ENCODE data around the gene CSMD2. TPM values are rescaled to one million over a fixed set of nuclear protein-coding genes. Genes with fewer than 3 reads are reported as not detected.

The CSMD2 gene
- polyA plus RNA-seq, 1 of the 3 experiments (the other 2 are of a cell fraction): not detected

DNA sequence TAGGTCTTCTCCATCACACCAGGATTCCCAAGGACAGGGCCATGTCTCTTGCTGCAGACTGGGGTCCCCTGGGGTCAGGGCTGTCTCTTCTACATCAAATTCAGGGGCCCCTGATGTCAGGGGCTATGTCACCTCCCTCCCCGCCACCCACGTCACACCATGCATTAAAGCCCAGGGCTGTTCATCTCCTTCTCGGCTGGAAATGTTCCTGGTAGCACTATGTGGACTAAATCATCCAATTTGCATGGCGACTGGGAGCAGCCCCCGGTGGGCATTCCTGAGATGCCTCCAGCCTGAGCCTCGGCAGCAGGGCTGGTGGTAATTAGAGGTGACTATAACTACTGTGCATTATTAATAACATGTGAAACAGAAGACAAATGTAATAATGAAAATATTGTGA is 452.8 kb downstream of the CSMD2 start:
- no peak overlapping the region for H3K4me2 ChIP-seq
- CTCF ChIA-PET: interaction anchor here (1.2 to 1.3 kb wide), 2 partner anchors 79 to 451 kb away, joined by 3 to 8 read pairs; no protein-coding TSS in a partner anchor
- no peak overlapping the region for H3K27ac ChIP-seq (ENCODE audit: low read depth in 2 of 2, low read length in 1 of 2)
- no peaks in the 10 kb centered on the region for H3K9me3 ChIP-seq
- peaks cover 0 to 5% of the 10 kb centered on the region in 2 experiments; a peak in 1 of 4 replicates for H3K4me1 ChIP-seq (ENCODE audit: control insufficient read depth in 1 of 2, insufficient read depth in 2 of 2, low read depth in 1 of 2, low read length in 1 of 2)
- no peak overlapping the region for H2AFZ ChIP-seq (ENCODE audit: low read depth)
- POLR2A ChIA-PET: no interaction called here
- no peaks in the 10 kb centered on the region for H3F3A ChIP-seq (replicated peaks; ENCODE audit: insufficient read depth)
- no peak overlapping the region for H3K4me3 ChIP-seq (ENCODE audit: low read depth in 2 of 2, low read length in 1 of 2)
- H3K9me2 ChIP-seq: no peaks in the 10 kb centered on the region
- no peak for DNase-seq
- 24% methylated on average over 6 of the region's 6 CpGs for WGBS (ENCODE audit: low lambda C conversion rate)
- H3K9ac ChIP-seq: no peak overlapping the region
- H3K36me3 ChIP-seq (replicated peaks in 1 of 2; ENCODE audit: control insufficient read depth in 1 of 2, insufficient read depth in 2 of 2, low read length in 1 of 2): no peaks in the 10 kb centered on the region
- no peaks in the 10 kb centered on the region for H3K27me3 ChIP-seq (ENCODE audit: insufficient read depth)
- no peak for TF ChIP-seq JUND (IDR thresholded peaks at IDR 0.05)
- TF ChIP-seq RFX5 (IDR thresholded peaks at IDR 0.05; ENCODE audit: low read length): no peak
- no peak for TF ChIP-seq FOXJ3 (CRISPR knock-in tag; IDR thresholded peaks at IDR 0.05)
- no peak for TF ChIP-seq TCF12 (IDR thresholded peaks at IDR 0.05)
- TF ChIP-seq CHD2 (IDR thresholded peaks at IDR 0.05; ENCODE audit: low read length, partially characterized antibody): no peak
- TF ChIP-seq EP300 (IDR thresholded peaks at IDR 0.05; ENCODE audit: borderline replicate concordance in 1 of 2, low read depth in 1 of 2, low read length in 1 of 2): no peak
- TF ChIP-seq NFIC (IDR thresholded peaks at IDR 0.05; ENCODE audit: borderline replicate concordance): no peak
- no peak for TF ChIP-seq GABPA (IDR thresholded peaks at IDR 0.05; ENCODE audit: low read depth)
- TF ChIP-seq RAD21 (IDR thresholded peaks at IDR 0.05; ENCODE audit: low read length): no peak
- H3K79me2 ChIP-seq (ENCODE audit: insufficient read depth): no peaks in the 10 kb centered on the region
- H4K20me1 ChIP-seq (ENCODE audit: insufficient read depth): no peaks in the 10 kb centered on the region

DNA sequence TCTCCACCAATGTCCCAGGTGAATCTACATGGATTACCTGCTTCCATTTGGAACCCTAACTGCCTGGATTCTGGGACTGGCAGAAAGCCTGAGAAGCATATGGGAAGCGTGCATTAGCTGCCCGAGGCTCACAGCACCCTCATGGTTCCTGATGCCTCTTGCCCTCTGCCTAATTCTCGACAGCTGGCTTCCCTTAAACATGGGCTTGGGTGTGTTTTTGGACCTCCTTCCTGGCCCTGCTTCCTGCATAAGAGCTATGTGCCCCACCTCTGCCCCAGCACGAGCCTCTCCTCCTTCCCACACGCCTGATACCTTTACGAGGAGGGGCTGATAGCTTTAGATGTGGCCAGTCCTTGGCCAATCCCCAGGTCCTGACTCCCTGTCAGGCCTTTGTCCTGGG is 453.5 kb downstream of the CSMD2 start:
- Histone ChIP-seq H3K9ac (no peak overlapping the region), H3K9me2 (no peaks in the 10 kb centered on the region), H3K79me2 (ENCODE audit: insufficient read depth) (no peaks in the 10 kb centered on the region), H3K4me1 (ENCODE audit: control insufficient read depth in 1 of 2, insufficient read depth in 2 of 2, low read depth in 1 of 2, low read length in 1 of 2) (peaks cover 0 to 5% of the 10 kb centered on the region in 2 experiments; a peak in 1 of 4 replicates), H3F3A (replicated peaks; ENCODE audit: insufficient read depth) (no peaks in the 10 kb centered on the region), H3K36me3 (replicated peaks in 1 of 2; ENCODE audit: control insufficient read depth in 1 of 2, insufficient read depth in 2 of 2, low read length in 1 of 2) (no peaks in the 10 kb centered on the region), H3K4me3 (ENCODE audit: low read depth in 2 of 2, low read length in 1 of 2) (no peak overlapping the region), H4K20me1 (ENCODE audit: insufficient read depth) (no peaks in the 10 kb centered on the region), H3K27ac (ENCODE audit: low read depth in 2 of 2, low read length in 1 of 2) (no peak overlapping the region), H3K9me3 (no peaks in the 10 kb centered on the region), H2AFZ (ENCODE audit: low read depth) (no peak overlapping the region), H3K4me2 (no peak overlapping the region), H3K27me3 (ENCODE audit: insufficient read depth) (no peaks in the 10 kb centered on the region)
- ChIA-PET POLR2A (no interaction called here), CTCF (interaction anchor here (0.8 to 1.2 kb wide), 2 partner anchors 78 to 452 kb away, joined by 3 read pairs; no protein-coding TSS in a partner anchor)
- no peak for DNase-seq
- 38% methylated on average over 6 of the region's 6 CpGs for WGBS (ENCODE audit: low lambda C conversion rate)
- TF ChIP-seq ELF1 (IDR thresholded peaks at IDR 0.05) (no peak), EZH2phosphoT487 (IDR thresholded peaks at IDR 0.05; ENCODE audit: borderline replicate concordance, low read depth) (no peak), FOSL2 (IDR thresholded peaks at IDR 0.05; ENCODE audit: borderline replicate concordance, low read depth) (no peak), RXRA (IDR thresholded peaks at IDR 0.05; ENCODE audit: borderline replicate concordance, low read depth) (no peak), NRF1 (IDR thresholded peaks at IDR 0.05; ENCODE audit: low read depth, low read length) (no peak), MEF2A (IDR thresholded peaks at IDR 0.05; ENCODE audit: borderline replicate concordance, low read depth) (no peak), FOXM1 (IDR thresholded peaks at IDR 0.05; ENCODE audit: low read depth) (no peak), SMC3 (IDR thresholded peaks at IDR 0.05; ENCODE audit: low read depth, low read length) (no peak), GABPA (IDR thresholded peaks at IDR 0.05; ENCODE audit: low read depth) (no peak), POLR2AphosphoS5 (IDR thresholded peaks at IDR 0.05; ENCODE audit: low read depth, low read length) (no peak), GATA2 (CRISPR knock-in tag; IDR thresholded peaks at IDR 0.05) (no peak), TEAD4 (IDR thresholded peaks at IDR 0.05; ENCODE audit: borderline replicate concordance, insufficient read depth) (no peak)
- TF ChIP-seq, protein P1, sequence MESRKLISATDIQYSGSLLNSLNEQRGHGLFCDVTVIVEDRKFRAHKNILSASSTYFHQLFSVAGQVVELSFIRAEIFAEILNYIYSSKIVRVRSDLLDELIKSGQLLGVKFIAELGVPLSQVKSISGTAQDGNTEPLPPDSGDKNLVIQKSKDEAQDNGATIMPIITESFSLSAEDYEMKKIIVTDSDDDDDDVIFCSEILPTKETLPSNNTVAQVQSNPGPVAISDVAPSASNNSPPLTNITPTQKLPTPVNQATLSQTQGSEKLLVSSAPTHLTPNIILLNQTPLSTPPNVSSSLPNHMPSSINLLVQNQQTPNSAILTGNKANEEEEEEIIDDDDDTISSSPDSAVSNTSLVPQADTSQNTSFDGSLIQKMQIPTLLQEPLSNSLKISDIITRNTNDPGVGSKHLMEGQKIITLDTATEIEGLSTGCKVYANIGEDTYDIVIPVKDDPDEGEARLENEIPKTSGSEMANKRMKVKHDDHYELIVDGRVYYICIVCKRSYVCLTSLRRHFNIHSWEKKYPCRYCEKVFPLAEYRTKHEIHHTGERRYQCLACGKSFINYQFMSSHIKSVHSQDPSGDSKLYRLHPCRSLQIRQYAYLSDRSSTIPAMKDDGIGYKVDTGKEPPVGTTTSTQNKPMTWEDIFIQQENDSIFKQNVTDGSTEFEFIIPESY (IDR thresholded peaks at IDR 0.05; ENCODE audit: borderline replicate concordance, low read depth): no peak
- TF ChIP-seq, protein P2, sequence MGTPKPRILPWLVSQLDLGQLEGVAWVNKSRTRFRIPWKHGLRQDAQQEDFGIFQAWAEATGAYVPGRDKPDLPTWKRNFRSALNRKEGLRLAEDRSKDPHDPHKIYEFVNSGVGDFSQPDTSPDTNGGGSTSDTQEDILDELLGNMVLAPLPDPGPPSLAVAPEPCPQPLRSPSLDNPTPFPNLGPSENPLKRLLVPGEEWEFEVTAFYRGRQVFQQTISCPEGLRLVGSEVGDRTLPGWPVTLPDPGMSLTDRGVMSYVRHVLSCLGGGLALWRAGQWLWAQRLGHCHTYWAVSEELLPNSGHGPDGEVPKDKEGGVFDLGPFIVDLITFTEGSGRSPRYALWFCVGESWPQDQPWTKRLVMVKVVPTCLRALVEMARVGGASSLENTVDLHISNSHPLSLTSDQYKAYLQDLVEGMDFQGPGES (IDR thresholded peaks at IDR 0.05; ENCODE audit: low read depth, low read length): no peak
- TF ChIP-seq, protein P3, sequence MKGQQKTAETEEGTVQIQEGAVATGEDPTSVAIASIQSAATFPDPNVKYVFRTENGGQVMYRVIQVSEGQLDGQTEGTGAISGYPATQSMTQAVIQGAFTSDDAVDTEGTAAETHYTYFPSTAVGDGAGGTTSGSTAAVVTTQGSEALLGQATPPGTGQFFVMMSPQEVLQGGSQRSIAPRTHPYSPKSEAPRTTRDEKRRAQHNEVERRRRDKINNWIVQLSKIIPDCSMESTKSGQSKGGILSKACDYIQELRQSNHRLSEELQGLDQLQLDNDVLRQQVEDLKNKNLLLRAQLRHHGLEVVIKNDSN (IDR thresholded peaks at IDR 0.05; ENCODE audit: borderline replicate concordance, low read depth): no peak
- TF ChIP-seq, protein P4, sequence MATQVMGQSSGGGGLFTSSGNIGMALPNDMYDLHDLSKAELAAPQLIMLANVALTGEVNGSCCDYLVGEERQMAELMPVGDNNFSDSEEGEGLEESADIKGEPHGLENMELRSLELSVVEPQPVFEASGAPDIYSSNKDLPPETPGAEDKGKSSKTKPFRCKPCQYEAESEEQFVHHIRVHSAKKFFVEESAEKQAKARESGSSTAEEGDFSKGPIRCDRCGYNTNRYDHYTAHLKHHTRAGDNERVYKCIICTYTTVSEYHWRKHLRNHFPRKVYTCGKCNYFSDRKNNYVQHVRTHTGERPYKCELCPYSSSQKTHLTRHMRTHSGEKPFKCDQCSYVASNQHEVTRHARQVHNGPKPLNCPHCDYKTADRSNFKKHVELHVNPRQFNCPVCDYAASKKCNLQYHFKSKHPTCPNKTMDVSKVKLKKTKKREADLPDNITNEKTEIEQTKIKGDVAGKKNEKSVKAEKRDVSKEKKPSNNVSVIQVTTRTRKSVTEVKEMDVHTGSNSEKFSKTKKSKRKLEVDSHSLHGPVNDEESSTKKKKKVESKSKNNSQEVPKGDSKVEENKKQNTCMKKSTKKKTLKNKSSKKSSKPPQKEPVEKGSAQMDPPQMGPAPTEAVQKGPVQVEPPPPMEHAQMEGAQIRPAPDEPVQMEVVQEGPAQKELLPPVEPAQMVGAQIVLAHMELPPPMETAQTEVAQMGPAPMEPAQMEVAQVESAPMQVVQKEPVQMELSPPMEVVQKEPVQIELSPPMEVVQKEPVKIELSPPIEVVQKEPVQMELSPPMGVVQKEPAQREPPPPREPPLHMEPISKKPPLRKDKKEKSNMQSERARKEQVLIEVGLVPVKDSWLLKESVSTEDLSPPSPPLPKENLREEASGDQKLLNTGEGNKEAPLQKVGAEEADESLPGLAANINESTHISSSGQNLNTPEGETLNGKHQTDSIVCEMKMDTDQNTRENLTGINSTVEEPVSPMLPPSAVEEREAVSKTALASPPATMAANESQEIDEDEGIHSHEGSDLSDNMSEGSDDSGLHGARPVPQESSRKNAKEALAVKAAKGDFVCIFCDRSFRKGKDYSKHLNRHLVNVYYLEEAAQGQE (IDR thresholded peaks at IDR 0.05; ENCODE audit: low read depth, low read length): no peak
